Skeletal muscle tissue (tissue), 5 donors: Measurements from ENCODE around the gene WARS2. TPM values are rescaled to one million over a fixed set of nuclear protein-coding genes. Genes with fewer than 3 reads are reported as not detected.

Experiments used
- H3K27ac ChIP-seq: one replicate; pipeline ENCODE4 v1.7.0; 2013; ENCODE audit warnings: mild to moderate bottlenecking, low read depth, low read length, inconsistent platforms
- H3K27me3 ChIP-seq, 3 donors: one replicate each; pipeline ENCODE4 v1.7.0; 2013; ENCODE audit warnings: low read length in 3 of 3; ENCODE audit not compliant: control insufficient read depth in 3 of 3, insufficient read depth in 3 of 3
- H3K36me3 ChIP-seq, 3 donors: one replicate each; pipeline ENCODE4 v1.7.0; 2013; ENCODE audit warnings: low read length in 3 of 3; ENCODE audit not compliant: control insufficient read depth in 3 of 3, insufficient read depth in 3 of 3
- H3K4me1 ChIP-seq, 3 donors: one replicate each; pipeline ENCODE4 v1.7.0; 2013; ENCODE audit warnings: low read length in 3 of 3, mild to moderate bottlenecking in 3 of 3; ENCODE audit not compliant: control insufficient read depth in 3 of 3, insufficient read depth in 3 of 3
- H3K4me3 ChIP-seq, 3 donors: one replicate each; pipeline ENCODE4 v1.7.0; 2013; ENCODE audit warnings: low read length in 3 of 3
- H3K9ac ChIP-seq, 3 donors: one replicate each; pipeline ENCODE4 v1.7.0; 2013; ENCODE audit warnings: low read length in 3 of 3, mild to moderate bottlenecking in 3 of 3, moderate library complexity in 2 of 3, low read depth in 1 of 3
- H3K9me3 ChIP-seq, 3 donors: one replicate each; pipeline ENCODE4 v1.7.0; 2013; ENCODE audit warnings: low read length in 3 of 3; ENCODE audit not compliant: control insufficient read depth in 3 of 3
- small RNA-seq: library from RNA; depleted of rRNA; stranded (forward); fragments of <200 nt; gene quantifications from one replicate; pipeline ENCODE3, GENCODE V24; 2014
- total RNA-seq: library from RNA; depleted of rRNA; stranded (reverse); fragments of >200 nt; gene quantifications from one replicate; pipeline ENCODE4 v1.2.3, GENCODE V29; 2014
- donor health status: Osteomylitis.

WARS2 gene
- total RNA-seq, 1 donor from 2014 or later = 25.6 TPM

- H3K9me3 ChIP-seq = no peaks in the 10 kb centered on the region
- peaks cover 0 to 7% (median 0%) of the 10 kb centered on the region in 3 donors for H3K27me3 ChIP-seq
- H3K27ac ChIP-seq = peak overlapping the region; percentile 96
- peak overlapping the region; percentile 61 to 99 (median 91) for H3K9ac ChIP-seq
- peaks cover 0 to 7% (median 3%) of the 10 kb centered on the region in 3 donors for H3K36me3 ChIP-seq
- H3K4me3 ChIP-seq = peak overlapping the region; percentile 75 to 95 (median 94)
- H3K4me1 ChIP-seq = peaks cover 18 to 22% (median 20%) of the 10 kb centered on the region in 3 donors
Observed at GRCh38 chr1:118984086-118984721, 156.2 kb downstream of the WARS2 start.

GRCh38 chr1:118983558-118984041 lies 156.9 kb downstream of the WARS2 start:
- peaks cover 18 to 25% (median 20%) of the 10 kb centered on the region in 3 donors for H3K4me1 ChIP-seq
- peaks cover 0 to 7% (median 3%) of the 10 kb centered on the region in 3 donors for H3K36me3 ChIP-seq
- peak overlapping the region in 2 of 3 donors; percentile 47 to 58 for H3K9ac ChIP-seq
- peak overlapping the region; percentile 8 to 63 (median 38) for H3K4me3 ChIP-seq
- H3K27ac ChIP-seq = peak overlapping the region; percentile 96
- H3K27me3 ChIP-seq = peaks cover 0 to 7% (median 0%) of the 10 kb centered on the region in 3 donors
- no peaks in the 10 kb centered on the region for H3K9me3 ChIP-seq

- H3K9me3 ChIP-seq = no peaks in the 10 kb centered on the region
- peak overlapping the region in 2 of 3 donors; percentile 40 to 58 for H3K9ac ChIP-seq
- H3K36me3 ChIP-seq = peaks cover 0 to 7% (median 3%) of the 10 kb centered on the region in 3 donors
- peak overlapping the region; percentile 96 for H3K27ac ChIP-seq
- H3K4me1 ChIP-seq = peaks cover 20 to 26% (median 21%) of the 10 kb centered on the region in 3 donors
- H3K4me3 ChIP-seq = peak overlapping the region; percentile 40 to 63 (median 44)
- peaks cover 0 to 3% (median 0%) of the 10 kb centered on the region in 3 donors for H3K27me3 ChIP-seq
Observed at GRCh38 chr1:118982821-118983557, 157.5 kb downstream of the WARS2 start.

GRCh38 chr1:118982266-118982665 lies 158.2 kb downstream of the WARS2 start:
- peaks cover 26 to 33% (median 28%) of the 10 kb centered on the region in 3 donors for H3K4me1 ChIP-seq
- peaks cover 0 to 3% (median 0%) of the 10 kb centered on the region in 3 donors for H3K27me3 ChIP-seq
- H3K9me3 ChIP-seq = no peaks in the 10 kb centered on the region
- no peak overlapping the region for H3K27ac ChIP-seq
- H3K36me3 ChIP-seq = peaks cover 0 to 7% (median 3%) of the 10 kb centered on the region in 3 donors
- H3K9ac ChIP-seq = no peak overlapping the region
- H3K4me3 ChIP-seq = peak overlapping the region in 1 of 3 donors; percentile 34

- Histone ChIP-seq H3K36me3 (peaks cover 0 to 7% (median 3%) of the 10 kb centered on the region in 3 donors), H3K4me1 (peaks cover 33 to 41% (median 35%) of the 10 kb centered on the region in 3 donors), H3K27ac (no peak overlapping the region), H3K9me3 (no peaks in the 10 kb centered on the region), H3K4me3 (no peak overlapping the region), H3K9ac (no peak overlapping the region), H3K27me3 (peaks cover 0 to 3% (median 0%) of the 10 kb centered on the region in 3 donors)
Observed at GRCh38 chr1:118981436-118981835, 159.0 kb downstream of the WARS2 start.

Small RNA genes within 50 kb of the gene (small RNA-seq; reads per million reads assigned to genes)
- gene AL139420.2 = not detected

Other genes with a start within 250 kb of the WARS2 start
- gene TBX15, start 152.3 kb downstream of the WARS2 start, total RNA-seq = 49.6 TPM
- gene HAO2, start 228.1 kb upstream of the WARS2 start, total RNA-seq = not detected